H1 (cell line): ENCODE results near the gene TLX1. TPM values are rescaled to one million over a fixed set of nuclear protein-coding genes. Genes with fewer than 3 reads are reported as not detected.

Experiments used
- CTCF ChIA-PET: fragments of 300-600 bp; sonication (Branson Sonifier 250); formaldehyde crosslinking; loops from one replicate; lab custom pipeline; 2021; ENCODE audit not compliant: partially characterized antibody; lab: Charles Lee
- POLR2A ChIA-PET: fragments of 300-600 bp; sonication (Branson Sonifier 250); formaldehyde crosslinking; loops from one replicate; lab custom pipeline; 2021; ENCODE audit warnings: inconsistent platforms; ENCODE audit not compliant: partially characterized antibody; lab: Charles Lee
- DNase-seq, 2 experiments: peaks; one replicate each; pipeline versions ENCODE4 v3.0.0 to v3.0.0-alpha.2; 2010 to 2022; ENCODE audit warnings: low spot score in 2 of 2, low read depth in 1 of 2, mixed read lengths in 1 of 2
- FAIRE-seq: peaks from 2 replicates; lab custom pipeline; 2011; peaks lifted over from hg19 to GRCh38; lab: Jason Lieb, UNC
- H2AFZ ChIP-seq: 2 replicates; pipeline ENCODE4 v1.8.1; 2012; ENCODE audit warnings: low read length, inconsistent platforms
- H2AK5ac ChIP-seq: 2 replicates; pipeline ENCODE4 v1.6.1; 2013; ENCODE audit warnings: low read depth, low read length
- H2BK120ac ChIP-seq: replicated peaks from 2 replicates; pipeline ENCODE3; 2013; ENCODE audit warnings: low read depth, low read length, inconsistent platforms
- H2BK12ac ChIP-seq: 2 replicates; pipeline ENCODE4 v1.6.1; 2013; ENCODE audit warnings: low read depth, low read length
- H2BK15ac ChIP-seq: 2 replicates; pipeline ENCODE4 v1.6.1; 2013; ENCODE audit warnings: low read length
- H2BK20ac ChIP-seq: 2 replicates; pipeline ENCODE4 v1.6.1; 2013; ENCODE audit warnings: low read length
- H2BK5ac ChIP-seq: 2 replicates; pipeline ENCODE4 v1.6.1; 2013; ENCODE audit warnings: low read depth, low read length
- H3K14ac ChIP-seq: 2 replicates; pipeline ENCODE4 v1.6.1; 2013; ENCODE audit warnings: inconsistent platforms; ENCODE audit not compliant: insufficient read length
- H3K18ac ChIP-seq: 2 replicates; pipeline ENCODE4 v1.6.1; 2013; ENCODE audit warnings: low read length; ENCODE audit errors: extremely low read depth
- H3K23ac ChIP-seq: 2 replicates; pipeline ENCODE4 v1.6.1; 2013; ENCODE audit warnings: inconsistent platforms; ENCODE audit not compliant: insufficient read length
- H3K23me2 ChIP-seq: 2 replicates; pipeline ENCODE4 v1.6.1; 2013; ENCODE audit warnings: low read depth, low read length
- H3K27ac ChIP-seq: 2 replicates; pipeline ENCODE4 v1.6.1; 2011; ENCODE audit warnings: low read depth, low read length, inconsistent platforms
- H3K27me3 ChIP-seq, 4 experiments: replicated peaks in 1 of 4; 1 replicate in 1 of 4; 2 replicates in 3 of 4; pipeline versions ENCODE4 v1.6.1 to v1.8.1; 2011 to 2013; ENCODE audit warnings: low read length in 3 of 4, mild to moderate bottlenecking in 3 of 4, inconsistent platforms in 2 of 4, mixed read lengths in 2 of 4, moderate library complexity in 1 of 4; ENCODE audit not compliant: control insufficient read depth in 3 of 4, insufficient read depth in 3 of 4; ENCODE audit errors: extremely low read depth in 1 of 4
- H3K36me3 ChIP-seq, 4 experiments: 2 replicates each; pipeline versions ENCODE4 v1.6.1 to v1.8.1; 2011 to 2013; ENCODE audit warnings: mild to moderate bottlenecking in 4 of 4, low read length in 3 of 4, moderate library complexity in 2 of 4, control low read depth in 1 of 4, inconsistent platforms in 1 of 4; ENCODE audit not compliant: insufficient read depth in 4 of 4, control insufficient read depth in 2 of 4
- H3K4ac ChIP-seq: replicated peaks from 2 replicates; pipeline ENCODE3; 2013; ENCODE audit warnings: low read length, low read depth, mixed read lengths, inconsistent platforms; ENCODE audit not compliant: insufficient read length
- H3K4me1 ChIP-seq, 4 experiments: replicated peaks in 1 of 4; 1 replicate in 1 of 4; 2 replicates in 3 of 4; pipeline versions ENCODE4 v1.6.1 to v1.8.1; 2011 to 2013; ENCODE audit warnings: low read length in 3 of 4, inconsistent platforms in 2 of 4, mixed read lengths in 1 of 4; ENCODE audit not compliant: insufficient read depth in 4 of 4, control insufficient read depth in 3 of 4
- H3K4me2 ChIP-seq, 2 experiments: 2 replicates each; pipeline versions ENCODE4 v1.6.1 to v1.8.1; 2011 to 2013; ENCODE audit warnings: low read depth in 2 of 2, low read length in 2 of 2, control low read depth in 1 of 2, inconsistent platforms in 1 of 2, mild to moderate bottlenecking in 1 of 2; ENCODE audit not compliant: insufficient read depth in 1 of 2
- H3K4me3 ChIP-seq, 4 experiments: fragments of 200-600, 300-600 bp in 1 of 4; sonication (generic), shearing (Covaris generic), sonication (Bioruptor Twin) in 1 of 4; 2 replicates each; pipeline versions ENCODE4 v1.5.1 to v1.8.1; 2011 to 2016; ENCODE audit warnings: low read length in 4 of 4, low read depth in 3 of 4, control low read depth in 2 of 4, inconsistent platforms in 2 of 4, mild to moderate bottlenecking in 2 of 4, mixed read lengths in 1 of 4, moderate library complexity in 1 of 4; ENCODE audit not compliant: insufficient read depth in 2 of 4; ENCODE audit errors: extremely low read depth in 1 of 4
- H3K56ac ChIP-seq: replicated peaks from 2 replicates; pipeline ENCODE3; 2013; ENCODE audit warnings: low read depth, mild to moderate bottlenecking, mixed read lengths, low read length, inconsistent platforms; ENCODE audit not compliant: insufficient read length
- H3K79me1 ChIP-seq: 2 replicates; pipeline ENCODE4 v1.6.1; 2013; ENCODE audit warnings: low read depth, low read length, control low read depth
- H3K79me2 ChIP-seq, 2 experiments: 2 replicates each; pipeline versions ENCODE4 v1.6.1 to v1.8.1; 2012 to 2013; ENCODE audit warnings: low read length in 2 of 2, mild to moderate bottlenecking in 2 of 2, inconsistent platforms in 1 of 2; ENCODE audit not compliant: insufficient read depth in 2 of 2, control insufficient read depth in 1 of 2
- H3K9ac ChIP-seq, 4 experiments: replicated peaks in 1 of 4; 1 replicate in 1 of 4; 2 replicates in 3 of 4; pipeline versions ENCODE4 v1.6.1 to v1.8.1; 2011 to 2013; ENCODE audit warnings: low read depth in 3 of 4, low read length in 3 of 4, control low read depth in 2 of 4, mild to moderate bottlenecking in 2 of 4, moderate library complexity in 2 of 4, inconsistent platforms in 1 of 4; ENCODE audit errors: extremely low read depth in 1 of 4
- H3K9me3 ChIP-seq, 2 experiments: 2 replicates each; pipeline versions ENCODE4 v1.6.1 to v1.8.1; 2012 to 2013; ENCODE audit warnings: mild to moderate bottlenecking in 2 of 2, moderate library complexity in 2 of 2, control low read depth in 1 of 2, inconsistent platforms in 1 of 2, low read depth in 1 of 2, low read length in 1 of 2, mixed read lengths in 1 of 2; ENCODE audit not compliant: insufficient read depth in 2 of 2
- H4K20me1 ChIP-seq, 2 experiments: replicated peaks in 1 of 2; 2 replicates each; pipeline versions ENCODE3 to v1.8.1; 2011 to 2013; ENCODE audit warnings: inconsistent platforms in 2 of 2, low read length in 2 of 2, mild to moderate bottlenecking in 1 of 2; ENCODE audit not compliant: insufficient read depth in 2 of 2, control insufficient read depth in 1 of 2
- H4K5ac ChIP-seq: 2 replicates; pipeline ENCODE4 v1.6.1; 2013; ENCODE audit warnings: low read length, low read depth, mixed read lengths, inconsistent platforms; ENCODE audit not compliant: insufficient read length
- H4K8ac ChIP-seq: 2 replicates; pipeline ENCODE4 v1.8.0; 2013; ENCODE audit warnings: mild to moderate bottlenecking, moderate library complexity, low read length, inconsistent platforms; ENCODE audit not compliant: insufficient read depth; ENCODE audit errors: extremely low read depth
- H4K91ac ChIP-seq: replicated peaks from 2 replicates; pipeline ENCODE3; 2013; ENCODE audit warnings: low read length, mixed read lengths, inconsistent platforms; ENCODE audit not compliant: insufficient read length
- BCL11A ChIP-seq, 2 experiments: IDR thresholded peaks; one replicate each; pipeline ENCODE4 v1.6.1; 2011; ENCODE audit warnings: low read depth in 2 of 2, low read length in 2 of 2, mild to moderate bottlenecking in 2 of 2
- CHD1 ChIP-seq: IDR thresholded peaks from 2 replicates; pipeline ENCODE4 v1.6.1; 2012; ENCODE audit warnings: low read depth, low read length, improper control_type of control experiment
- EZH2 ChIP-seq: fragments of 200-600 bp; sonication (generic); IDR thresholded peaks from 2 replicates; pipeline ENCODE4 v1.7.1; 2012; ENCODE audit warnings: low read depth, mild to moderate bottlenecking, moderate library complexity, low read length, inconsistent platforms; ENCODE audit not compliant: severe bottlenecking
- HDAC6 ChIP-seq: IDR thresholded peaks from one replicate; pipeline ENCODE4 v1.7.1; 2012; ENCODE audit warnings: low read depth, mild to moderate bottlenecking, inconsistent platforms, low read length, moderate library complexity
- KDM4A ChIP-seq: IDR thresholded peaks from one replicate; pipeline ENCODE4 v1.7.1; 2012; ENCODE audit warnings: low read depth, mild to moderate bottlenecking, moderate library complexity, low read length, inconsistent platforms; ENCODE audit not compliant: severe bottlenecking
- KDM5A ChIP-seq: fragments of 200-600 bp; IDR thresholded peaks from 2 replicates; pipeline ENCODE4 v1.7.1; 2012; ENCODE audit warnings: mild to moderate bottlenecking, low read length, inconsistent platforms, mixed read lengths
- NRF1 ChIP-seq: IDR thresholded peaks from 2 replicates; pipeline ENCODE4 v1.6.1; 2011; ENCODE audit warnings: mild to moderate bottlenecking, low read depth, low read length, improper control_type of control experiment
- POLR2AphosphoS5 ChIP-seq: IDR thresholded peaks from 2 replicates; pipeline ENCODE4 v1.6.1; 2011; ENCODE audit warnings: low read depth, low read length
- RBBP5 ChIP-seq: IDR thresholded peaks from 2 replicates; pipeline ENCODE4 v1.7.1; 2012; ENCODE audit warnings: low read depth, mild to moderate bottlenecking, inconsistent platforms, low read length, moderate library complexity, borderline replicate concordance
- RXRA ChIP-seq: IDR thresholded peaks from 2 replicates; pipeline ENCODE4 v1.6.1; 2011; ENCODE audit warnings: low read depth, mild to moderate bottlenecking, low read length, moderate library complexity; ENCODE audit not compliant: insufficient read depth
- TCF12 ChIP-seq: IDR thresholded peaks from 2 replicates; pipeline ENCODE4 v1.6.1; 2011; ENCODE audit warnings: low read depth, mild to moderate bottlenecking, low read length
- WGBS, 2 experiments: shearing (Covaris generic) in 1 of 2; methylation state at CpG; one replicate each; pipeline versions ENCODE4 v1.1.6 to v1.1.7; 2013 to 2015; ENCODE audit warnings: low lambda C conversion rate in 2 of 2, mixed read lengths in 2 of 2, inconsistent platforms in 1 of 2, low coverage in 1 of 2, missing lambda C conversion rate in 1 of 2; ENCODE audit not compliant: insufficient replicate concordance in 2 of 2, insufficient coverage in 1 of 2, insufficient read length in 1 of 2; ENCODE audit errors: extremely low coverage in 1 of 2, missing lambda C conversion rate in 1 of 2; 5-methylcytosine and 5-hydroxymethylcytosine counted together
- polyA plus RNA-seq, 7 experiments: library from polyadenylated mRNA; depleted of rRNA in 3 of 7; stranded (reverse) in 5 of 7; unstranded in 2 of 7; fragments of >200 nt in 5 of 7; fragments of 200-250 nt in 2 of 7; gene quantifications; 1 replicate in 5 of 7; 2 replicates in 1 of 7; 4 replicates in 1 of 7; pipeline versions ENCODE4 v1.2.1 to v1.2.3, GENCODE V29; 2011 to 2013; ENCODE audit warnings: missing spikeins in 2 of 7, mixed read lengths in 2 of 7
- total RNA-seq: library from RNA; stranded (reverse); fragmentation: NEBNext Ultra II Directional; extraction: Animal tissue kit (Norgen Biotek cat#: 25700); gene quantifications from 2 replicates; pipeline ENCODE4 v1.2.1, GENCODE V29; 2021
- TF ChIP-seq, protein P1 (sequence below): IDR thresholded peaks from 2 replicates; pipeline ENCODE4 v1.6.1; 2012; ENCODE audit warnings: inconsistent platforms
- TF ChIP-seq, protein P2 (sequence below): IDR thresholded peaks from 2 replicates; pipeline ENCODE4 v1.6.1; 2011; ENCODE audit warnings: low read depth, mild to moderate bottlenecking, low read length; ENCODE audit not compliant: insufficient read depth

The TLX1 gene
- total and polyA plus RNA-seq, 2 of the 8 experiments (the other 6 are each of a cell fraction or from before 2014, with no cell fraction given), result not detected

DNA sequence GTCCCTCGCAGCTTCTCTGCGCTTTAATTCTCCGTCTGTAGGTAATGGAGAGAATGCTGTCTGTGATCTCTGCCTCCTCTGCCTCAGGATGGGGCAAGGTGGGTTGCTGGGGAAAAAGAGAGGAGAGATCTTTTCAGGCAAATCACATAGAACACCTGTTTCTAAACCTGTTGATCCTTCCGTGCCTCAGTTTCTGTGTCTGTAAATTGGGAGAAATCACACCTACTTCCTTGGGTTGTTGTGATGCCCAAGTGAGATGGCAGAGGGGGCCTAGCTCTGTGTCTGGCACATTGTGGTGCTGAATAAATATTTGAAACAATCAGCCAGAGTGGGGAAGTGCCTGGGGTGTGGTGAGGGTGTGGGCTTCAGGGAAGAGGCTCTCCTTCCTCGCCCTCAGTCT, 40.5 kb upstream of the TLX1 start:
- H2BK20ac ChIP-seq, result no peak overlapping the region
- H4K91ac ChIP-seq, result no peak overlapping the region
- ChIA-PET CTCF (interaction anchor here (1.2 to 59.5 kb wide), 7 partner anchors 8 to 76 kb away, joined by 3 to 2176 read pairs (median 268); partner anchors contain the start of genes KAZALD1, PDZD7 and SFXN3), POLR2A (no interaction called here)
- no peak overlapping the region for H2AK5ac ChIP-seq
- no peak overlapping the region for H3K23ac ChIP-seq
- no peaks in the 10 kb centered on the region for H3K79me1 ChIP-seq
- peaks cover 2% of the 10 kb centered on the region; the same call in 1 of the 2 replicates for H3K23me2 ChIP-seq
- no peak overlapping the region for H3K56ac ChIP-seq
- no peak overlapping the region for H3K14ac ChIP-seq
- peaks cover 2 to 15% (median 7%) of the 10 kb centered on the region in 4 experiments; a peak in 3 of 7 replicates for H3K4me1 ChIP-seq
- peaks cover 0 to 1% of the 10 kb centered on the region in 2 experiments for H4K20me1 ChIP-seq
- H2AFZ ChIP-seq, result no peak overlapping the region
- H3K27ac ChIP-seq, result no peak overlapping the region
- no peak overlapping the region for H2BK5ac ChIP-seq
- no peak overlapping the region for H2BK120ac ChIP-seq
- no peak for DNase-seq
- no peak overlapping the region for H3K4me3 ChIP-seq
- no peaks in the 10 kb centered on the region for H3K79me2 ChIP-seq
- H3K36me3 ChIP-seq, result no peaks in the 10 kb centered on the region
- no peak overlapping the region for H3K18ac ChIP-seq
- no peak overlapping the region for H4K5ac ChIP-seq
- H3K27me3 ChIP-seq, result peaks cover 0 to 11% (median under 1%) of the 10 kb centered on the region in 4 experiments; a peak in 3 of 7 replicates
- H3K4me2 ChIP-seq, result no peak overlapping the region
- 0 out of 2 replicates have a peak overlapping the region, but pooled peaks have one; percentile 27 for H2BK12ac ChIP-seq
- no peak overlapping the region; the same call in 1 of the 2 replicates for H4K8ac ChIP-seq
- no peak for FAIRE-seq
- no peak overlapping the region for H3K4ac ChIP-seq
- no peak overlapping the region for H2BK15ac ChIP-seq
- H3K9me3 ChIP-seq, result no peaks in the 10 kb centered on the region
- H3K9ac ChIP-seq, result no peak overlapping the region
- 85% methylated on average over 5 of the region's 5 CpGs; no CpG with 5 or more reads in 1 of the 2 experiments for WGBS, 2 experiments
- TF ChIP-seq, protein P1, sequence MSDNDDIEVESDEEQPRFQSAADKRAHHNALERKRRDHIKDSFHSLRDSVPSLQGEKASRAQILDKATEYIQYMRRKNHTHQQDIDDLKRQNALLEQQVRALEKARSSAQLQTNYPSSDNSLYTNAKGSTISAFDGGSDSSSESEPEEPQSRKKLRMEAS, result no peak
- no peak for TF ChIP-seq EZH2
- TF ChIP-seq RBBP5, result no peak
- TF ChIP-seq CHD1, result no peak
- no peak for TF ChIP-seq POLR2AphosphoS5
- no peak for TF ChIP-seq RXRA
- TF ChIP-seq KDM5A, result no peak
- no peak for TF ChIP-seq BCL11A (IDR thresholded peaks at IDR 0.05; ENCODE audit: low read depth in 2 of 2, low read length in 2 of 2)
- no peak for TF ChIP-seq KDM4A
- no peak for TF ChIP-seq TCF12
- no peak for TF ChIP-seq HDAC6
- TF ChIP-seq, protein P2, sequence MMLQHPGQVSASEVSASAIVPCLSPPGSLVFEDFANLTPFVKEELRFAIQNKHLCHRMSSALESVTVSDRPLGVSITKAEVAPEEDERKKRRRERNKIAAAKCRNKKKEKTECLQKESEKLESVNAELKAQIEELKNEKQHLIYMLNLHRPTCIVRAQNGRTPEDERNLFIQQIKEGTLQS, result no peak
- no peak for TF ChIP-seq NRF1
